Measurements from ENCODE around the gene STXBP5.
A peak's percentile ranks its signal among the peaks of the same experiment; 100 is the strongest.

Gene STXBP5

DNA sequence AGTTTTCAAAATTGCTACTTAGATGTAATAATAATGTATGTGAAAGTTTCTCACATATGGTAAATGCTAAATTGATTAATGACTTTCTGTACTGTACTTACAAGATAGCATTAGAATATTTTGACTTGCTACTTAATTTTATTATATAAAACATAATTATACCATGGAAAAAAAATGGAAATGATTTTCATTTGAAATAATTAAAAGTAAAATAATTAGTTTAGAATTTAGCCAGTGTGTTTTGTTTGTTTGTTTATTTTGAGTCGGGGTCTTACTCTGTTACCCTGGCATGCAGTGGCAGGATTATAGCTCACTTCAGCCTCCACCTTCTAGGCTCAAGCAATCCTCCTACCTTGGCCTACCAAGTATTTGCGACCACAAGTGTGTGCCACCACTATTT is 7.1 kb downstream of the STXBP5 start:
- no peak for DNase-seq (ENCODE audit: low spot score)

DNA sequence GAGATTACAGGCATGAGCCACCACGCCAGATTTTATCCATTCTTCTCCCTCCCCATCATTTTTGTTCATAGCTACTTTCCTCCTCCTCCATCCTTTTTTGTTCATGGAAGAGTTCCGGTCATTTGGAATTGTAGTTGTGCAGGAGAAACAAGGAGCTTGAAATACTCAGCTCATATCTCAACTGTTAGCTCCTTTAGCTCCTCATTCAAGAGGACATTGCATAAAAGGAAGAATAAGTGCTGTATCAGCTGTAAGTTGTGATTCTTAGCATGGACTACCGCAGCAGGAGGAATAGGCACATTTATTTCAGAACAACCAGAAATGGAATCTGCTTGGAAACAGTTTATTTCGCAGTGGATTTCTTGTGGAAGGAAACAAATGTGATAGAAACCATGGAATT is 7.6 kb downstream of the STXBP5 start:
- no peak for DNase-seq (ENCODE audit: low spot score)

DNA sequence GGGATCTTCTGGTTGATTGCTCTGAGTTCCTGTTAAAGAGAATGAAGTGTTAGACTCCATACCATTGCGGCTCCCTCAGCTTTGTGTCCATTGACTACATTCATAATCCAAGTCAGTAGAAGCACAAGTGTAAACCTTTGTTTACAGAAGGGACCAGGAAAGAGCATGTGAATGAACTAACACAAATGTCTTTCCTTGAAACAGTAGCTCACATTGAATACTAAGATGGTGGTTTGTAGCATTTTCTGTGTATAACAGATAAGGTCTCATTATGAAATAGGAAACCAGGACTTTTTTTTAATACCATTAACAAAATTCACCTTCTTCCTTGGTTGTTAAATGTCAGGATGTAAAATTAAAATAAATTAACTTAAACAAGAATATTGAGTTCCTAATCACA is 8.4 kb downstream of the STXBP5 start:
- no peak for DNase-seq (ENCODE audit: low spot score)

DNA sequence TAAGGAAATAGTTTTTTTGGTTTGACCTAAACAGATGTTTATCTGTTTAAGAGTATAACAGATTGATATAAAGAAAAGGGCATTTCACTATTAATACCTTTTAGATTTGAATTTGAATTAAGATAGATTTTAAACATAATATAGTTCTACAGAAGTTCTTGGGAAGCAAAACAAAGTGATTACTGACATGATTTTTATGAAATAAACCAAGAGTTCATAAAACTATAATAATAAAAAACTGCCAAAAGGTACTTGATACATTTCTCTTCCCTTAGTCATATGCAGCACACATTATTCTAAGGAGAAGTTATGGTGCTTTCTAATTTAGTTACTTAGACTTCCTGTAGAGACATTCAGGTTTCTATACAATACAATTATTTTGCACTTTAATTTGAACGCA is 9.6 kb downstream of the STXBP5 start:
- no peak for DNase-seq (ENCODE audit: low spot score)

DNA sequence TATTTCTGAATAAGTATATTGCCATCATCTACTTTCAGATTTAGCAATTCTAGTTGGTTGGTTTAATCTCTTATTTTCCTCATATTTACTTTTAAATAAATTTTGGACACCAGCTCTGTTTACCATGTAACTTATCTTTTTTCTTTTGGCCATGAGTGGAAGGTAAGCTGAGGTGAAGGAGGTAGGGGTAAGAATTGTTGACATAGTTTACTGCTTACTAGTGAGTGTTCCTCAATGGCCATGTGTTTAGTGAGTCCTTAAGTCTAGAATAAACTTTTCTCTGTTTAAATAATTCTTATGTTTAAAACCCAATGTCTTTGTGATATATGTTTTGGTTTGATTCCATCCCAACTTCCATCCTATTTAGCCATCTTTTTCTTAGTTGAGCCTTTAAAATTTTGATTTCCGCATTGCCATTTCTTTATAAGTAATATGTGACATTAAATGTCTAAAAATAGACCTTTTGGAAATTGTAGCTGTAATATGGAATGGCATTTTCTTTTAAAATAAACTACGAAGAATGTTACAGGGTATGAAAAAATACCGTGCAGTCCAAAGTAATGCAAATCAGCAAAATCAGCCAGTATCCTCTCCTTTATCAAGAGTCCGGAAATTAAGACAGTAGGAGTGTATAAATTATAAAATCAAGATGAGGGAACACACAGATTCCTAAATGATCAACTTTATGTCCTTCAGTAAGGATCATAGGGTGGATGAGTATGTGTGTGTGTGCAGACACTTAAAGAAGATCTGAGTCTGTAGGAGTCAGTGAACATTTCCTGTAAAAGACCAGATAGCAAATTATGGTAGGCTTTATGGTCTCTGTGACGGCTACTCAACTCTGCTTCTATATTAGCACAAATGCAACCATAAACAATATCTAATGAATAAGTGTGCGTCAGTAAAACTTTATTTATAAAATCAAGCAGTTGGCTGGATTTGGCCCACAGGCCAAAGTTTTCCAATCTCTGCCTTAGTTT is 10.3 kb downstream of the STXBP5 start:
- no peak for DNase-seq (ENCODE audit: low spot score)

DNA sequence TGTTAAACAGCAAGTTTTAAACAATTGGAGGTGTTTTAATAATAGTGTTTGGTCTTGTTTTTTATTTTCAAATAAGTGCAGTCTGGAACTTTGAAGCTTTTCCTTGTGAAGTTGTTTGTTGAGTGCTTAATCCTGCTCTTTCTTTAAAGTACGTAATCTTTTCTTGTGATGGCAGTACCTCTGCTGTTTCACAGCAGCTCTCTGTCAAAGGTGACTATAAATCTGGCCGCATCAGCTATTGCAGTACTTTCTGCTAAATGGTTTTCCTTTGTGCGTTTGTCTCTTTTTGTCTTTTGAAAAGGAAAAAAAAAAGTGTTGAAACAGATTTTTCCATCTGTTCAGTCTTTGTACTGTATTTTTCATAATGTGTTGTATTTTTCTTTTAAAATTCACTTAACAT is 12.7 kb downstream of the STXBP5 start:
- no peak for DNase-seq (ENCODE audit: low spot score)

DNA sequence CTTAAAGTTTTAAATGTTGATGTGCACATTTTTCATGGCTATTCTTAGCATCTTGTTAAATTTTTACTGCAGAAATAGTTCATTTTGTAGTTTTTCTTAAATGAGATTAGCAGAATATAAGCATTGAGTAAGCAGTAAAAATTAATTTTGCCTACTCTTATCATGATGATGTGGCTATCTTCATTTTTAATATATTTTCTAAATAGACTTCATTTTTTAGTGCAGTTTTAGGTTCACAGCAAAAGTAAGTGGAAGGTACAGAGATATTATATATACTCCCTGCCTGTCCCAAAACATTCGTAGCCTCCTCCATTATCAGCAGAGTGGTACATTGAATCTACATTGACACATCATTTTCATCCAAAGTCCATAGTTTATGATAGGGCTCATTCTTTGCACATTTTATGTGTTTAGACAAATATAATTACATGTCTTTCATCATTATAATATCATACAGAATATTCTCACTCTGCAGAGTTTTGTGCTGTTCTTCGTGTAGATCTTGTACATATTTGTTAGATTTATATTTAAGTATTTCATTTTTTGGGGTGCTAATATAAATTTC is 13.7 kb downstream of the STXBP5 start:
- DNase-seq (ENCODE audit: low spot score) = no peak

DNA sequence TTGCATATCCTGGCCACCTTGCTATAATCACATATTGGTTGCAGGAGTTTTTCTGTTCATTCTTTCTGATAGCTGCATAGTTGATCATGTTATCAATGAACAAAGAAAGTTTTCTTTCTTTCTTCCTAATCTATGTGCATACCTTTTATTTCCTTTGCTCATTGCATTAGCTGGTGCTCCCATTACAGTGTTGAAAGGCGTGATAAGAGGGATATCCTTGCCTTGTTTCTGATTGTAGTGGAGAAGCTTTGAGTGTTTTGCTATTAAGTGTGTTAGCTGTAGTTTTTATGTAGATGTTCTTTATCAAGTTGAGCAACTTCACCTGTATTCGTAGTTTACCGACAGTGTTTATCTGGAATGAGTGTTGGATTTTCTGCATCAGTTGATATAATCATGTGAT is 14.6 kb downstream of the STXBP5 start:
- no peak for DNase-seq (ENCODE audit: low spot score)

DNA sequence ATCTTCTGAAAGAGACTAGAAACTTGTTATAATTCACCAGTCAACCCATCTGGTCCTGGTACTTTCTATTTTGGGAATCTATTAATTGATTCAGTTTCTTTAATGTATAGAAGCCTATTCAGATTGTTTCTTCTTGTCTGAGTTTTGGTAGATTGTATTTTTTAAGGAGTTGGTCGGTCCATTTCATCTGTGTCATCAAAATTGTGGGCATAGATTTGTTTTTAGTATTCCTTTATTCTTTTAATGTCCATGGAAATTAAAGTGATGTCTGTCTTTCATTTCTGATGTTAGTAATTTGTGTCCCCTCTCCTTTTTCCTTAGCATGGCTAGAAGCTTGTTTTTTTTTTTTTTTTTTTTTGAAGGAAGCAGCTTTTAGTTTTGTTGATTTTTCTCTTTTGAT is 15.2 kb downstream of the STXBP5 start:
- no peak for DNase-seq (ENCODE audit: low spot score)

DNA sequence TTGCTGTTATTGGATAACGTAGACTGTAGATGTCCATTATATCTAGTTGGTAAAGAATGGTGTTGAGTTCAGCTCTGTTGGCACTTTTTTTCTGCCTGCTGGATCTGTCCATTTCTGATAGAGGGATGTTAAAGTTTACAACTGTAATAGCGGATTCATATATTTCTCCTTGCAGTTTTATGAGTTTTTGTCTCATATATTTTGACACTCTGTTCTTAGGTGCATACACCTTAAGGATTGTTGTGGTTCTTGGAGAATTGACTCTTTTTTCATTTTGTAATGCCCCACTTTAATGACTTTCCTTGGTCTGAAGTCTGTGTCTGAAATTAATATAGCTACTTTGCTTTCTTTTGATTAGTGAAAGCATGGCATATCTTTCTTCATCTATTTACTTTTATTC is 16.1 kb downstream of the STXBP5 start:
- no peak for DNase-seq (ENCODE audit: low spot score)

DNA sequence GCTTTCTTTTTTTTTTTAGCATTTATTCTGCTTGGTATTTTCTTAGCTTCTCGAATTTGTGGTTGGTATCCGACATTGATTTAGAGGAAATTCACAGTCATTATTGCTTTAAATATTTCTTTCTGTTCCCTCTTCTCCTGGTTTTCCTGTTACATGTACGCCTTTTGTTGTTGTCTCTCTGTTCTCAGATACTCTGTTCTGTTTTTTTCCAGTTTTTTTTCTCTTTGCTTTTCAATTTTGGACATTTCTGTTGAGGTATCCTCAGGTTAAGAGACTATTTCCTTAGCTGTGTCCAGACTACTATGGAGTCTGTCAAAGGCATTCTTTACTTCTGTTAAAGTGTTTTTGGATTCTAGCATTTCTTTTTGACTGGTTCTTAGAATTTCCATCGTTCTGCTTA is 17.5 kb downstream of the STXBP5 start:
- no peak for DNase-seq (ENCODE audit: low spot score)

DNA sequence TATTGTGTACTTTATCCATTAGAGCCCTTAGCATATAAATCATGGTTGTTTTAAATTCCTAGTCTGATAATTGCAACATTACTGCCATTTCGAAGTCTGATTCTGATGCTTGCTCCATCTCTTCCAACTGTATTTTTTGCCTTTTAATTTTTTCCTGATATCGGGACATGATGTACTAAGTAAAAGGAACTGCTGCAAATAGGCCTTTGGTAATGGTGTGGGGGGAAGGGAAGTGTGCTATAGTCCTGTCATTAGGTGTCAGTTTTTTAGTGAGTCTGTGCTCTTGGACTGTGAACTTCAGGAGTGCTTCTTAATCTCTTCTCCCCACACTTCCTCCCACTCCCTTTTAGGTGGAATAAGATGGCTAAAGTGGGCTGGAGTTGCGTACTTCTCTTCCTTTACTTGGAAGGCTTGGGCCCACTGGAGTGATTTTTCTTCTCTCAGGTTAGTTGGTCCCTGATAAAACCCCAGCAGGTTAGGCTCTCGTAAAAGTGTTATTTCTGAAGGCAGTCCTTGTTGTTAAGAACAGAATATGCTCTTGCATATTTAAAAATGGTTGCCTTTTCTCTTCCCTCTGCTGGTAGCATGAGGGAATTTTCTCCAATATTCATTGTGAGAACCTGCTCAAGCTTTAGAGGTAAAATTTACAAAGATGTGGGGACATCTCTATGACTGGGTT is 18.1 kb downstream of the STXBP5 start:
- DNase-seq (ENCODE audit: low spot score) = peak; percentile 41

DNA sequence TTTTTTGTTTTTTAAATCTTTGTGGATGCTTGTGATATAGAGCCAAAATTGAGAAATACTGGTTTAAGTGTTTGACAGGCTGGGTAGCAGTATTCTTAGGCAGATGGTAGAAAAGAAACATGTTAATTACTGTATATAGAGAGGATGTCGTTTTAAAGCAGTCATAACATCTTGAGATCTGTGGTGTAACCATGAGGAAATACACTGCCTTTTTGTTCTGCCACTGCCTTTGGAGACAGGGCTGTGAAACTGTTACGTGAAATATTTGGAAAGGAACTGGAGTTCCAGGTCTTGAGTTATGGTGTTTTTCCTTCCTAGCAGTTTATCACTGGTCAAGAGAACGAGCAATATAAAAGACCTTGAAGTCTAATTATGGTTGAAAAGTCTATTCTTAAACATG is 19.5 kb downstream of the STXBP5 start:
- no peak for DNase-seq (ENCODE audit: low spot score)

DNA sequence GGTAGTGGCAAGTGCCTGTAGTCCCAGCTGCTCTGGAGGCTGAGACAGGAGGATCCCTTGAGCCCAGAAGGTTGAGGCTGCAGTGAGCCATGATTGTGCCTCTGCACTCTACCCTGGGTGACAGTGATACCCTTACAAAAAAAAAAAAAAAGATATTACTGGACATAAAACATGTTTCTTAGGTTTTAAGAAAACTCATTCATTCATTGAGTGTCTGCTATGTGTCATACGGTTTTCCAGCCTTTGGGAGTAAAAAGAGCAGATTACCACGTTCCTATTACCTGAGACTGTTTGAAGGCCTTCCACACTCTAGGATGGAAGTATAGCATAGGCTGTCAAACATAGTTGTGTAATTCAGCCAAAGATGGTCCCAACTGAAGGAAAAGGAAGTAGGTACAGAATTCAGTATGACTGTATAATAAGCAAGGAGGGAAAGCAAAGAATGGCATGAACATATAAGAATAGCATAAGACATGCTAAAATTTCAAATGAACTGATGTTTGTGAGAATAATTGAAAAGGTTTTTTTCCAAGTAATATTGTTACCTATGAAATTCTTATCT is 22.0 kb downstream of the STXBP5 start:
- no peak for DNase-seq (ENCODE audit: low spot score)

DNA sequence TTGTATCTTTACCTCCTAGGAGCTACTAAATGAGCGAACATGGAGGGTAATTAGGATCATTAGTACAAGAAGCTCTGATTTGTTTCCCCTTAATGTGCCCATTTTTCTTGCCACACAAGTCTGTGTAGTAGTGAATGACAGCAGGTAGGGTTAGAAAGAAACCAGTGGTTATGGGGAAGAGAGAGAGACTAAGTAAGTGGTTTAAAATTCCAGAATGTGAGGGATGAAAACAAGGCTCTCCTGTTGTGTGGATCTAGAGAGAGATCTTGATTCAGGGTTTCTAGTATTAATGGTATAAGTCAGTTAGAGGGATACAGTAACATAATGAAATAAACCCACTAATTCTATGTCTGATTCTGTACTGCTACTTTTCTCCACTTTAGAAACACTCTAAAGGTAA is 22.7 kb downstream of the STXBP5 start:
- no peak for DNase-seq (ENCODE audit: low spot score)

DNA sequence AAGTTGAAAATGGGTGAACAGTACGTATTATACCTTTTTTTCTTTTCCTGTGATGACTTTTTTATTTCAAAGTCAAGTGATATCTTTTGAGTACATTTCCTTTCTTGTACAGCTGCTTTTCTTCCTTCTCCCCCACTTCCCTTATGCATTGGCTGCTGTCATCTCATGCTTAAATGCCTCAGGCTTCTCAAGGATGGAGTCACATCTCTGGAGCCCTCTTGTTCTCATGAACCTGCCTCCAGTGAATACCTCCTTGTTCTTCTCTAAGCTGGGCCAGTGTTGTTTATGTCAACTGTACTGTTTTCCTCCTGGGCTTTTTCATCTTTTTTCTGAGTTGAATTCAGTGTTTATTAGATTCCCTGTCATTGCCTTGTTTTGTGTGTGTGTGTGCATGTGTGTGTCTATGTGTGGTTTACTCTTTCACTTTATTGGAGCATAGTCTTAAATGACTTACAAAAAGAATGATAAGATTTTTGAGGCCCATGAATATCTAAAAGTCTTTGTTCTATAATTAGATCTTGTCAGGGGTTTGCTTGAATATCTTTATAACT is 23.6 kb downstream of the STXBP5 start:
- no peak for DNase-seq (ENCODE audit: low spot score)

DNA sequence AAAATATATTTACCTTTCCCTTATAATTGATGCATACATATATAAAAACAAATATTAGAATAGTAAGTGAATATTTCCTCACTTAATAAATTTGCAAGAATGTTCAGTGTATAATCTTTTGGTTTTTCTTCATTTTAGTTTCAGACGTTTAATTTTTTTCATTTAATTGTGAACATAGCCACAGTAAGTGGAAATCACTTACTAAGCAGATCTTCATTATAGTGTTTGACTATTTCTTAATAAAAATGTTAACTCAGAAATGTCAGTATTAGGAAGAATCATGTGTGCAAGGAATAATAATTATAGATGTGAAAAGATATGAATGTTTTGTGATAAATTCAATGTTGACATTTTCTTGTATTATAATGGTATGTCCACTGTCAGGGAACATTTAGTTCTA is 27.4 kb downstream of the STXBP5 start:
- DNase-seq (ENCODE audit: low spot score) = no peak

DNA sequence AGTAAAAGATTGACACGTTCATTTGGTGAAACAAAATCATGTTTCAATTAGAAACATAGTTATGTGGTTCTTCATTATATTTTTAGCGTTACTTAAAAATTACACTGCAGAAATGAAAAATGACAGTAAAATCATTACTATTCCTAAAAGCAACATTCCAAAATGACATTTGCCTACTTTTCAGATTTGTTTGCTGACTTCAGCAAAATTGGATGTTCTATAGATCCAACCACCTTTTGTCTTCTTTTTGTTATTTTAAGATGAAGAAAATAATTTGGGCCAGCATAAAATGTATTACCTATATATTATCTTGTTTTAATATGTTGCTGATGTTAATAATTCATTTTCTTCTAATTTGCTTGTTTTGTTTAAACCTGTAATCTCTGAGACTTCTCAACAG is 30.5 kb downstream of the STXBP5 start:
- DNase-seq (ENCODE audit: low spot score) = no peak

DNA sequence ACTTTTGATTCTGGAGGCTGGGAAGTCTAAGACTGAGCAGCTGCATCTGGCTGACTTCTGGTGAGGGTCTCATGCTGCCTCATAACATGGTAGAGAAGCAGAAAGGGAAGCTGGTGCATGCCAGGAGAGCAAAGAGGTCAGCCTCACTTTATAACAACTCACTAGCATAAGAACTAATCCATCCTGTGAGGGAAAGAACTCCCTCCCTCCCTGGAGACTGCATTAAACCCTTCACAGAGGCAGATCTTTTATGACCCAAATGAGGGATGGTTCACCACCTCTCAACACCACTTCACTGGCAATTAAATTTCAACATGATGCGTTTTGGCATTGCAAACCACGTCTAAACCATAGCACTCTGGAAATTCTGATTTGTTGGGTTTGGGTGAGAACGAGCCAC is 33.9 kb downstream of the STXBP5 start:
- DNase-seq (ENCODE audit: low spot score) = no peak

DNA sequence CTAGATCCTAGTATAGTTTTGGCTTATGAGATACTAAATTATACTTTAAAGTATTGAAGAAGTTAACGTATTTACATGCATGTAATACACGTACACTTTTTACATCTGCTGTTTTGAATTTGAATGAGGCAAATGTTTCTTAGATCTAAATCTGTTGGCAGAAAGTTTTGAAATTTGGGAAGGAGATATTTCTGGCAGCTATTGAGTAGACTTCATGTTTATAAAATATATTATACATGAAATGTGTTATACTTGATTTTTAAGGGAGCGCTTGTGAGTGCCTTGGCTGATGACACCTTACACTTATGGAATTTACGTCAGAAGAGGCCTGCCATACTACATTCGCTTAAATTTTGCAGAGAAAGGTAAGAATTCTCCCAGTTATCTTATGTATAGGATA is 34.7 kb downstream of the STXBP5 start:
- DNase-seq (ENCODE audit: low spot score) = no peak

DNA sequence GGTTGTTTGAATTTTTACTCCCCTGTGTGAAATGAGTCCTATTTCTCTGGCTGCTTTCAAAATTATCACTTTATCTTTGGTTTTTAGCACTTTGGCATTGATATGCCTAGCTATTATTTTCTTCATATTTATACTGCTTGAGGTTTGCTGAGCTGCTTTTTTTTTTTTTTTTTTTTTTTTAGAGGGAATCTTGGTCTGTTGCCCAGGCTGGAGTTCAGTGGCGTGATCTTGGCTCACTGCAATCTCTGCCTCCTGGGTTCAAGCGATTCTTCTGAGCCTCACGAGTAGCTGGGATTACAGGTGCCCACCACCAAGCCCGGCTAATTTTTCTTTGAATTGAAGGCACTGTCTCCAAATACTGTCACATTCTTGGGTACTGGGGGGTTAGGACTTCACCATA is 40.6 kb downstream of the STXBP5 start:
- no peak for DNase-seq (ENCODE audit: low spot score)

DNA sequence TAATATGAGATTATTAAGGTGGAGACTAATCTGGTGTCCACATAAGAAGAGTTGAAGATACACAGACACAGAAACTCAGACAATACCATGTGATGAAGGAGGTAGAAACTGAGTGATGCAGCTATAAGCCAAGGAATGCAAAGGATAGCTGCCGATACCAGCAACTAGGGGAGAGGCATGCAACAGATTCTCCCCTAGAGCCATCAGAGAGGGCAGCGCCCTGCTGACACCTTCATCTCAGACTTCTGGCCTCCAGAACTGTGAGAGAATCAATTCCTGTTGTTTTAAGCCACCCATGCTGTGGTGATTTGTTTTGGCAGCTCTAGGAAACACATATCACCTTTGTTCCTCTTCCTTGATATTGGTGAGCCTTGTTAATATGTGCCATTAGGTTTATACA is 41.5 kb downstream of the STXBP5 start:
- DNase-seq (ENCODE audit: low spot score) = no peak
